ENCODE results near the gene SAMD8. TPM values are rescaled to one million over a fixed set of nuclear protein-coding genes. Genes with fewer than 3 reads are reported as not detected.
"Not testable (repeated sequence)": the region's sequence is repeated elsewhere in the genome, so short reads cannot be mapped to it uniquely, and the experiment has no call there.

SAMD8 gene
- total and polyA plus RNA-seq, 2 of the 8 experiments (the other 6 are each of a cell fraction or from before 2014, with no cell fraction given), result 11.7 to 20.9 TPM

DNA sequence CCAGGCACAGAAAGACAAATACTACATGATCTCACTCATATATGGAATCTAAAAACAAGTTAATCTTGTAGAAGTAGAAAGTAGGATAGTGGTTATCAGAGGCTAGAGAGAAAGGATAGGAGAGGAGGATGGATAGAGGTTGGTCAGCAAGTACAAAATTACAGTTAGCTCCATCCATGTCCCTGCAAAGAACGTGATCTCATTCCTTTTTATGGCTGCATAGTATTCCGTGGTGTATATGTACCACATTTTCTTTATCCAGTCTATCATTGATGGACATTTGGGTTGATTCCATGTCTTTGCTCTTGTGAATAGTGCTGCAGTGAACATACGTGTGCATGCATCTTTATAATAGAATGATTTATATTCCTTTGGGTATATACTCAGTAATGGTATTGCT lies 22.2 kb downstream of the SAMD8 start:
- FAIRE-seq; POLR2A ChIA-PET (ENCODE audit: partially characterized antibody); H4K20me1 ChIP-seq (replicated peaks in 1 of 2; ENCODE audit: control insufficient read depth in 1 of 2, insufficient read depth in 2 of 2, low read length in 2 of 2): not testable (repeated sequence)

More for the DNA sequence above, 22.2 kb downstream of the SAMD8 start:
- H3K4ac ChIP-seq (replicated peaks; ENCODE audit: insufficient read length, low read depth, low read length); H2BK12ac ChIP-seq (ENCODE audit: low read depth, low read length); H2BK20ac ChIP-seq (ENCODE audit: low read length); H3K9ac ChIP-seq (replicated peaks in 1 of 4; ENCODE audit: extremely low read depth in 1 of 4, low read depth in 3 of 4, low read length in 3 of 4); H2BK5ac ChIP-seq (ENCODE audit: low read depth, low read length); H2AK5ac ChIP-seq (ENCODE audit: low read depth, low read length); H3K79me1 ChIP-seq (ENCODE audit: low read depth, low read length); H3K4me3 ChIP-seq (ENCODE audit: extremely low read depth in 1 of 4, insufficient read depth in 2 of 4, low read depth in 3 of 4, low read length in 4 of 4); H3K27ac ChIP-seq (ENCODE audit: low read depth, low read length); H4K5ac ChIP-seq (ENCODE audit: insufficient read length, low read depth, low read length); H4K91ac ChIP-seq (replicated peaks; ENCODE audit: insufficient read length, low read length); DNase-seq (ENCODE audit: low read depth in 1 of 2, low spot score in 2 of 2); H3K23me2 ChIP-seq (ENCODE audit: low read depth, low read length); H3K23ac ChIP-seq (ENCODE audit: insufficient read length); H3K36me3 ChIP-seq (ENCODE audit: control insufficient read depth in 2 of 4, insufficient read depth in 4 of 4, low read length in 3 of 4); H2BK120ac ChIP-seq (replicated peaks; ENCODE audit: low read depth, low read length); H4K8ac ChIP-seq (ENCODE audit: extremely low read depth, insufficient read depth, low read length); H3K18ac ChIP-seq (ENCODE audit: extremely low read depth, low read length); H3K56ac ChIP-seq (replicated peaks; ENCODE audit: insufficient read length, low read depth, low read length); H3K9me3 ChIP-seq (ENCODE audit: insufficient read depth in 2 of 2, low read depth in 1 of 2, low read length in 1 of 2); H3K4me2 ChIP-seq (ENCODE audit: insufficient read depth in 1 of 2, low read depth in 2 of 2, low read length in 2 of 2); H2AFZ ChIP-seq (ENCODE audit: low read length); H3K4me1 ChIP-seq (replicated peaks in 1 of 4; ENCODE audit: control insufficient read depth in 3 of 4, insufficient read depth in 4 of 4, low read length in 3 of 4); CTCF ChIA-PET (ENCODE audit: partially characterized antibody); H3K14ac ChIP-seq (ENCODE audit: insufficient read length); H3K27me3 ChIP-seq (replicated peaks in 1 of 4; ENCODE audit: control insufficient read depth in 3 of 4, extremely low read depth in 1 of 4, insufficient read depth in 3 of 4, low read length in 3 of 4); H2BK15ac ChIP-seq (ENCODE audit: low read length): not testable (repeated sequence)
- 89% methylated on average over 3 of the region's 3 CpGs; no CpG with 5 or more reads in 1 of the 2 experiments for WGBS, 2 experiments (ENCODE audit: extremely low coverage in 1 of 2, insufficient coverage in 1 of 2, insufficient read length in 1 of 2, insufficient replicate concordance in 2 of 2, low coverage in 1 of 2, low lambda C conversion rate in 2 of 2, missing lambda C conversion rate in 1 of 2)
- peaks cover 0 to 26% of the 10 kb centered on the region in 2 experiments; a peak in 2 of 4 replicates for H3K79me2 ChIP-seq (ENCODE audit: control insufficient read depth in 1 of 2, insufficient read depth in 2 of 2, low read length in 2 of 2)

Measured in H1 (cell line).